Lower lobe of right lung (tissue), 2 donors: ENCODE data around the gene MACF1. TPM values are rescaled to one million over a fixed set of nuclear protein-coding genes. Genes with fewer than 3 reads are reported as not detected.
A peak's percentile ranks its signal among the peaks of the same experiment; 100 is the strongest.

ENCODE experiments used
- ATAC-seq, 2 donors: fragments of 200-7000 bp; cut with Tn5 transposase; one replicate each; pipeline ENCODE4 v1.9.1; 2020 to 2022; ENCODE audit warnings: mild to moderate bottlenecking in 2 of 2, moderate library complexity in 2 of 2
- DNase-seq: peaks from one replicate; pipeline ENCODE4 v3.0.0-alpha.2; 2020
- H3K27ac ChIP-seq: fragments of 200-600 bp; one replicate; pipeline ENCODE4 v1.8.0; 2022
- H3K27me3 ChIP-seq: fragments of 200-600 bp; one replicate; pipeline ENCODE4 v1.8.0; 2022; ENCODE audit warnings: low read depth
- H3K36me3 ChIP-seq: fragments of 200-600 bp; one replicate; pipeline ENCODE4 v1.8.0; 2022; ENCODE audit warnings: mild to moderate bottlenecking
- H3K4me1 ChIP-seq: fragments of 200-600 bp; one replicate; pipeline ENCODE4 v1.8.0; 2022
- H3K4me3 ChIP-seq: fragments of 200-600 bp; one replicate; pipeline ENCODE4 v1.8.0; 2022; ENCODE audit warnings: mild to moderate bottlenecking
- H3K9me3 ChIP-seq: fragments of 200-600 bp; one replicate; pipeline ENCODE4 v1.8.0; 2022
- intact Hi-C: fragments of 100-400 bp; cut with DNase I; formaldehyde crosslinking; loops from one replicate; pipeline ENCODE4 v1.11.0; 2022
- total RNA-seq: library from RNA; stranded (reverse); fragmentation: NEBNext Ultra II Directional; extraction: Animal tissue kit (Norgen Biotek cat#: 25700); gene quantifications from one replicate; pipeline ENCODE4 v1.2.1, GENCODE V29; 2021
- TF ChIP-seq, protein P1 (sequence below): fragments of 200-600 bp; IDR thresholded peaks from one replicate; pipeline ENCODE4 v1.8.0; 2022; ENCODE audit warnings: antibody characterized with exemption, mild to moderate bottlenecking
- donor health status: DM: no; HTN: yes; CAD: no; lungs with severe emphysema.

Gene MACF1
- total RNA-seq, 1 donor from 2014 or later = 506 TPM

DNA sequence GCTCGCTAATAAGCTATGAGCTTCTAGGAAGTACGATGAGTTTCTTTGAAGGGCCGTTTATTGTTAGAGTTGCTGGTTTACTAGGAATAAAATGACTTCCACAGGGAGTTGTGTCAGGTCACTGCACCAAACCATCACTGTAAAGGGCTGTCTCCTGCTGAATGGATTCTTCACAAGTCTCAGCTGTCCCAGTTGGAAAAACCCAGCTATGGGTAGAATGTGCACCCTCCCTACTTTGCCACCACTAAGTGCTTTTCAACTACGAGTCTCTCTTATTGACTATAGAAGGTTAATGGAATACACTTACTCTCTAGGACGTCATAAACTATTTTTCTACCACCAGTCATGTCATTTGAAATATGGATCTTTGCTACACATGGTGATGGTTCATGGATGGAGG lies 192.2 kb downstream of the MACF1 start:
- DNase-seq (no peak), ATAC-seq (no peak)
- H3K27me3 ChIP-seq = no peaks in the 10 kb centered on the region
- H3K36me3 ChIP-seq = peaks cover 14% of the 10 kb centered on the region
- no peak overlapping the region for H3K4me3 ChIP-seq
- intact Hi-C loops = no loop called here
- no peak overlapping the region for H3K27ac ChIP-seq
- H3K9me3 ChIP-seq = no peaks in the 10 kb centered on the region
- peaks cover 94% of the 10 kb centered on the region for H3K4me1 ChIP-seq
- TF ChIP-seq, protein P1, sequence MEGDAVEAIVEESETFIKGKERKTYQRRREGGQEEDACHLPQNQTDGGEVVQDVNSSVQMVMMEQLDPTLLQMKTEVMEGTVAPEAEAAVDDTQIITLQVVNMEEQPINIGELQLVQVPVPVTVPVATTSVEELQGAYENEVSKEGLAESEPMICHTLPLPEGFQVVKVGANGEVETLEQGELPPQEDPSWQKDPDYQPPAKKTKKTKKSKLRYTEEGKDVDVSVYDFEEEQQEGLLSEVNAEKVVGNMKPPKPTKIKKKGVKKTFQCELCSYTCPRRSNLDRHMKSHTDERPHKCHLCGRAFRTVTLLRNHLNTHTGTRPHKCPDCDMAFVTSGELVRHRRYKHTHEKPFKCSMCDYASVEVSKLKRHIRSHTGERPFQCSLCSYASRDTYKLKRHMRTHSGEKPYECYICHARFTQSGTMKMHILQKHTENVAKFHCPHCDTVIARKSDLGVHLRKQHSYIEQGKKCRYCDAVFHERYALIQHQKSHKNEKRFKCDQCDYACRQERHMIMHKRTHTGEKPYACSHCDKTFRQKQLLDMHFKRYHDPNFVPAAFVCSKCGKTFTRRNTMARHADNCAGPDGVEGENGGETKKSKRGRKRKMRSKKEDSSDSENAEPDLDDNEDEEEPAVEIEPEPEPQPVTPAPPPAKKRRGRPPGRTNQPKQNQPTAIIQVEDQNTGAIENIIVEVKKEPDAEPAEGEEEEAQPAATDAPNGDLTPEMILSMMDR = no peak

DNA sequence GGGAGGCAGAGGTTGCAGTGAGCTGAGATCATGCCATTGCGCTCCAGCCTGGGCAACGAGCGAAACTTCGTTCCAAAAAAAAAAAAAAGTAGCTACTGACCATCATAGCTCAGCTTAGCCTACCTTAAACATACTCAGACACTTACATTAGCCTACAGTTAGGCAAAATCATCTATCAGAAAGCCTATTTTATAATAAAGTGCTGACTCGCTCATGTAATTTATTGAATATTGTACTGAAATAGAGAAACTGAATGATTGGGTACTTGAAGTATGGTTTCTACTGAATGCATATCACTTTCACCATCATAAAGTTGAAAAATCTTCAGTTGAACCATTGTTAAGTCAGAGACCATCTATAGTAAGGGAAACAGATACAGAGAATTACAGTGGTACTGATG lies 193.0 kb downstream of the MACF1 start:
- intact Hi-C loops = no loop called here

DNA sequence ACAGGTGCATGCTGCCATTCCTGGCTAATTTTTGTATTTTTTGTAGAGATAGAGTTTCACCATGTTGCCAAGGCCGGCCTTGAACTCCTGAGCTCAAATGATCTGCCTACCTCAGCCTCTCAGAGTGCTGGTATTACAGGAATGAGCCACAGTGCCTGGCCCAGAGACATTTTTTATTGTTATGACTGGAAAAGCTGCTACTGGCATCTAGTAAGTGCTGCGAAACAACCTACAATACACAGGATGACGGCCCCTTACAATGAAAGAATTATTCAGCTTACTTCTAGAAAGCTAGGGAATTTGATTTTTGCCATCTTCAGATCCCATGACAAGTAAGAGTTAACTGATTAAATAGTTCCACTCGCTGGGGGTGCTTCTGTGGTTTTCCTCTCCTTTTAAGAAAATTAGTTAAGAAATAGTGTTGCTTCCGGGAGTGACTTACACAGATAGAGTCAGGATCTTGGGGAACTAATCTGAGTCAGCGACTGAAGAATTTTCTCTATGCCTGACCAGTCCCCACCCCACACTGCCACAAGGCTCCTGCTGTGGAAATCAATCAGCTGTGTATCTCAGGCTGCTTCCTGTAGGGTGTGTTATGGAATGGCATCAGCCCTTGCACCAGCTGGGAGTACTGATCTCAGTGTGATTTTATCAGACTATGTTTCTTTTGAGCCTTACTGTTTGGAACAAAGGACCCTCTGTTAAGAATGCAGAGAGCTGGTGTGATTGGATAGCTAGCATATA lies 194.0 kb downstream of the MACF1 start:
- H3K4me3 ChIP-seq = no peak overlapping the region
- peak overlapping the region; percentile 75 for H3K27ac ChIP-seq
- TF ChIP-seq, protein P1 = no peak
- ATAC-seq = peak; percentile 90 to 96
- DNase-seq = peak; percentile 68
- H3K9me3 ChIP-seq = no peaks in the 10 kb centered on the region
- intact Hi-C loops = no loop called here
- peaks cover 92% of the 10 kb centered on the region for H3K4me1 ChIP-seq
- peaks cover 20% of the 10 kb centered on the region for H3K36me3 ChIP-seq
- H3K27me3 ChIP-seq = no peaks in the 10 kb centered on the region

More for the DNA sequence above, 193.0 kb downstream of the MACF1 start:
- no peak overlapping the region for H3K4me3 ChIP-seq
- H3K36me3 ChIP-seq = peaks cover 22% of the 10 kb centered on the region
- TF ChIP-seq, protein P1 = no peak
- DNase-seq (no peak), ATAC-seq (no peak)
- no peaks in the 10 kb centered on the region for H3K27me3 ChIP-seq
- peaks cover 94% of the 10 kb centered on the region for H3K4me1 ChIP-seq
- no peaks in the 10 kb centered on the region for H3K9me3 ChIP-seq
- H3K27ac ChIP-seq = no peak overlapping the region

DNA sequence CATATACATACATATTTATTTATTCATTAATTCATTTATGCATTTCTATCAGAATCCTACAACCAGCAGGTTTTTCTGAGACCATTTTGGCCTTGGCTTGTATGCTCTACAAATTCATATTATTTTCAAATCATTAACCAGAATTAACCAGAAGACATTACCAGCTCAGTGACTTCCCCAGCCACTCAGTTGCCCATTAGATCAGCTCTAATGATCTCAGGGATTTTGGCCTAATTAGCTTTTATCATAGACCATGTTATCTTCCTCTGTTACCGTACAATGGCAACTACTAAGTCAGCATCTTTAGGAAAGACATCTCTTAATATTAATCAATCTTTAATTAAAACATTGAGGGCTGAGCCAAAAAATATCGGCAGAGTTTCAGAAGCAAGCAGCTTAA lies 196.6 kb downstream of the MACF1 start:
- Histone ChIP-seq H3K27ac (no peak overlapping the region), H3K36me3 (peaks cover 19% of the 10 kb centered on the region), H3K27me3 (no peaks in the 10 kb centered on the region), H3K4me1 (peaks cover 87% of the 10 kb centered on the region), H3K4me3 (no peak overlapping the region), H3K9me3 (no peaks in the 10 kb centered on the region)
- intact Hi-C loops = no loop called here
- DNase-seq (no peak), ATAC-seq (no peak)
- TF ChIP-seq, protein P1 = no peak

DNA sequence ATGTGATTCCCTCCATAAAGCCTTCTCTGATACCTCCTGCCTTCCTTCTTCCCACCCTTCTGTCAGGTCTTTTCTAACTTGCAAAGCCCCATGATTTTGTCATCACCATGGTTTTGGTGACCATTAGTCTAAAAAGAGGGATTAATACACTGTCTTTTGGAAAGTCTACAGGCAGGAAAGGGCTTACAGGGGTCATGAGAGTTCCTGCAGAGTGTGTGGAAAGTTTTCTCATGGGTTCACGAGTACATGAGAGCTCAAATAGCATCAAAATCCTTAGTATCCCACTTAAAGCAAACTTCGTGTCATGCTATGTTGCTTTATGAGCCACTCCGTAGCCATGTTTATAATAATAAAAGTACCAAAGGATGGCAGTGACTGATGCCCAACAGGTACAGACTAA lies 200.4 kb downstream of the MACF1 start:
- DNase-seq = no peak
- intact Hi-C loops = no loop called here
- no peak overlapping the region for H3K4me3 ChIP-seq
- ATAC-seq = no peak
- no peaks in the 10 kb centered on the region for H3K9me3 ChIP-seq
- H3K27ac ChIP-seq = no peak overlapping the region
- no peaks in the 10 kb centered on the region for H3K27me3 ChIP-seq
- H3K36me3 ChIP-seq = peaks cover 19% of the 10 kb centered on the region
- H3K4me1 ChIP-seq = peaks cover 79% of the 10 kb centered on the region
- TF ChIP-seq, protein P1 = no peak
